PC-9 (cell line): ENCODE measurements around the gene ZNF385B.

Source experiments
- CTCF ChIP-seq: fragments of 200-600 bp; sonication (generic); conservative IDR thresholded peaks from 2 replicates; pipeline ENCODE4 v1.6.1; 2017; ENCODE audit warnings: mixed run types, antibody characterized with exemption, mild to moderate bottlenecking, moderate library complexity
- EZH2 ChIP-seq: fragments of 200-600 bp; sonication (generic); IDR thresholded peaks from 2 replicates; pipeline ENCODE4 v1.8.0; 2017; ENCODE audit warnings: antibody characterized with exemption, low read depth

GRCh38 chr2:179692043-179692442 lies 169.4 kb downstream of the ZNF385B start:
- TF ChIP-seq CTCF (no peak), EZH2 (no peak)
